ENCODE results near the gene TSFM. TPM values are rescaled to one million over a fixed set of nuclear protein-coding genes. Genes with fewer than 3 reads are reported as not detected.
A peak's percentile ranks its signal among the peaks of the same experiment; 100 is the strongest.

The TSFM gene
- total RNA-seq, 2 experiments from 2014 or later, result 46.3 to 47.3 TPM

DNA sequence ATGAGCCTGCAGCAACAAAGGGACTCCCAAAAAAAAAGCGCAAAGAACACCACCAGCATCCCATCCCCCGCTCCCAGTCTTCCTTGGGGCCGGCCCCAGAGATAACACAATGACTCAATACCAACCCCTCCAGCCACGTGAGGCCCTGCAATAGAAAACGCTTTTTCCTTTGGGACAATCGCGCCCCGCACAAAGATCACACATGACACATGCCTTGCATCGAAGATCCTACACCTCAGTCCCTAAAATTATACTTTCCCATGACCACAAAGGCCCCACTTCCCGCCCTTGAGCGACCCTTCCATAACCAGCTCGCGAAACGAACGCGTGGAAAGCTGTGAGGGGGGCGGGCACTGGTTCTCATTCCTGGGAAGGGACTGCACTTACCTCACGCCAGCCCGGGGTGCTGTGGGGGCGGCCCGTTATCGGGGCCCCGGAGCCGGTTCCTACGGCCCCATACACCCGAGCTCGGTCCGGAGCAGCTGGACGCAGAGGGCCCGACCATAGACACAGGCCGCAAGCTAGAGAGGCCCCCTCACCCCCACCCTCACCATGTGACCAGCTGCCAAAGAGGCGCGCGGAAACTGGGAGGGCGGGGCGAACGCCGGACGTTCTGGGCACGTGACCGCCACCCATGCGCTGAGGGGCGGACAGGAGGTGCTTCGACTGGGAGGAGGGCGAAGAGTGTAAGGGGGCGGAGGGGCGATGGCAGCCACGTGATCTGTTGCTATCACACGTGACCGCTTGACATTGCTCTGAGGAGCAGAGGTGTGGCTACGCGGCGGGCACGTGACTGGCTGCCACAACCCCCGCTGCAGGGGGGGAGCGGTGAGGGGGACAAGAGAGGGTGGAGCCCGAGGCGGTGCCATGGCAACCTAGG, 30.6 kb upstream of the TSFM start, which contains the start of gene CDK4:
CDK4 (minus strand) TSS at position 523 of the 880 bp plus-strand sequence. CDS start 593 bp downstream, outside the sequence.
- peaks cover 48% of the 10 kb centered on the region for H3K36me3 Mint-ChIP-seq (ENCODE audit: low read depth)
- peaks cover 53% of the 10 kb centered on the region for H3K4me1 Mint-ChIP-seq (ENCODE audit: low read depth)
- no peaks in the 10 kb centered on the region for H3K27me3 Mint-ChIP-seq
- H3K27ac Mint-ChIP-seq, result peak within 1 kb of the TSS; percentile 94
- no peaks in the 10 kb centered on the region for H3K9me3 Mint-ChIP-seq
- POLR2A ChIA-PET, result interaction anchor here (0.8 to 1.2 kb wide), 3 partner anchors 10 to 31 kb away, joined by 3 to 11 read pairs (median 4); partner anchors contain the start of gene CYP27B1
- no peak for TF ChIP-seq CTCF (IDR thresholded peaks at IDR 0.05)
- intact Hi-C loops (cut with micrococcal nuclease), result no loop called here
- H3K4me3 Mint-ChIP-seq, result peak within 1 kb of the TSS; percentile 86
- peak; percentile 100 for DNase-seq
- CTCF ChIA-PET, result interaction anchor here (0.8 to 1.2 kb wide), 3 partner anchors 10 to 31 kb away, joined by 3 to 8 read pairs (median 5); partner anchors contain the start of gene TSFM
- peak; percentile 82 for ATAC-seq

- ChIA-PET CTCF (interaction anchor here (0.9 to 1.2 kb wide), 2 partner anchors 11 to 12 kb away, joined by 5 to 8 read pairs; no protein-coding TSS in a partner anchor), POLR2A (interaction anchor here (0.8 to 1.2 kb wide), 2 partner anchors 11 to 31 kb away, joined by 3 to 11 read pairs; no protein-coding TSS in a partner anchor)
- DNase-seq (no peak), ATAC-seq (no peak)
- peaks cover 45% of the 10 kb centered on the region for H3K36me3 Mint-ChIP-seq (ENCODE audit: low read depth)
- no peak for TF ChIP-seq CTCF (IDR thresholded peaks at IDR 0.05)
- H3K4me3 Mint-ChIP-seq, result peak overlapping the region; percentile 86
- peaks cover 54% of the 10 kb centered on the region for H3K4me1 Mint-ChIP-seq (ENCODE audit: low read depth)
- H3K27me3 Mint-ChIP-seq, result no peaks in the 10 kb centered on the region
- no peaks in the 10 kb centered on the region for H3K9me3 Mint-ChIP-seq
- H3K27ac Mint-ChIP-seq, result peak overlapping the region; percentile 94
- intact Hi-C loops (cut with micrococcal nuclease), result no loop called here
Measured at GRCh38 chr12:57752668-57753000, 30.0 kb upstream of the TSFM start.

- Mint-ChIP-seq H3K27me3 (no peaks in the 10 kb centered on the region), H3K36me3 (ENCODE audit: low read depth) (peaks cover 42% of the 10 kb centered on the region), H3K4me1 (ENCODE audit: low read depth) (peaks cover 54% of the 10 kb centered on the region), H3K9me3 (no peaks in the 10 kb centered on the region), H3K4me3 (peak overlapping the region; percentile 74), H3K27ac (peak overlapping the region; percentile 56)
- ATAC-seq (no peak), DNase-seq (no peak)
- TF ChIP-seq CTCF (IDR thresholded peaks at IDR 0.05), result no peak
- intact Hi-C loops (cut with micrococcal nuclease), result no loop called here
- ChIA-PET CTCF (interaction anchor here (1.0 to 1.2 kb wide), 2 partner anchors 11 to 89 kb away, joined by 3 to 6 read pairs; no protein-coding TSS in a partner anchor), POLR2A (interaction anchor here (0.6 to 2.3 kb wide), 5 partner anchors 11 to 233 kb away, joined by 3 to 8 read pairs (median 5); partner anchors contain the start of genes CYP27B1 and DDIT3)
Measured at GRCh38 chr12:57753756-57754337, 28.7 kb upstream of the TSFM start.

- CTCF ChIA-PET, result interaction anchor here (1.0 to 3.0 kb wide), 3 partner anchors 10 to 88 kb away, joined by 3 to 74 read pairs (median 6); partner anchors contain the start of gene CYP27B1
- peak within 1 kb of the TSS; percentile 56 for H3K27ac Mint-ChIP-seq
- ATAC-seq, result peak; percentile 60
Measured at GRCh38 chr12:57754411-57755193, 28.0 kb upstream of the TSFM start, which contains the start of gene MARCHF9. Gene MARCHF9 (plus strand): TSS chr12:57755103. CDS start chr12:57755529, 426 bp downstream.

More at GRCh38 chr12:57754411-57755193, 28.0 kb upstream of the TSFM start, which contains the start of gene MARCHF9:
- Mint-ChIP-seq H3K27me3 (no peaks in the 10 kb centered on the region), H3K9me3 (no peaks in the 10 kb centered on the region), H3K4me3 (peak within 1 kb of the TSS; percentile 79), H3K36me3 (ENCODE audit: low read depth) (peaks cover 40% of the 10 kb centered on the region), H3K4me1 (ENCODE audit: low read depth) (peaks cover 56% of the 10 kb centered on the region)
- peak; percentile 89 for DNase-seq
- intact Hi-C loops (cut with micrococcal nuclease), result no loop called here
- no peak for TF ChIP-seq CTCF (IDR thresholded peaks at IDR 0.05)
- POLR2A ChIA-PET, result interaction anchor here (0.6 to 2.4 kb wide), 6 partner anchors 10 to 234 kb away, joined by 3 to 9 read pairs (median 6); partner anchors contain the start of genes CYP27B1, DDIT3, EEF1AKMT3 and METTL1
